DMS 273 (cell line): ENCODE data around the gene ALDH1A3.

Experiments used
- DNase-seq: peaks from one replicate; lab custom pipeline; 2025; ENCODE audit not compliant: unreplicated experiment; lab: John Stamatoyannopoulos, UW

ALDH1A3 gene

DNA sequence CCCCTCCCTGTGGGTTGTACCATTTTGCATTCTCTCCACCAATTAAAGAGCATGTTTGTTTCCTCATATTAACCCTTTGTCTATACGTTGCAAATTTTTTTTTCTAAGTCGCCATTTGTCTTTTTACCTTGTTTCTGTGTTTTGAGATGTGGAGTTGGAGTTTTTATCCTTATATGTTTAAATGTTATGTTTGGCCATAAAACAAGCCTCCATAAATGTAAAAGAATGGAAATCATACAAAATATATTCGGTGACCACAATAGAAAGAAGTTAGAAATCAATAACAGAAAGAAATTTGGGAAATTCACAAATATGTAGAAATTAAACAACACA is 68.8 kb downstream of the ALDH1A3 start:
- DNase-seq = no peak

DNA sequence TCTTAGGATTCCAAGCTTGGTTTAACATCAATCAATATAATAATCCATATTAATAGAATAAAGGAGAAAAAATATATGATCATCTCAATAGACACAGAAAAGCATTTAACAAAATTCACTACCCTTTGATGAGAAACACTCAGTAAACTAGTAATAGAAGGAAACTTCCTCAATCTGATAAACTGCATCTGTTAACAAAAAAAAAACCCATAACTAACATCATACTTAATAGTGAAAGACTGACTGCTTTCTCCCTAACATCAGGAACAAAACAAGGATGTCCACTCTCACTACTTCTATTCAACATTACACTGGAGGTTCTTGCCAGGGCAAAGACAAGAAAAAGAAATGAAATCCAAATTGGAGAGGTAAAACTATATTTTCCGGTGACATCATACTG is 70.1 kb downstream of the ALDH1A3 start:
- DNase-seq = no peak

DNA sequence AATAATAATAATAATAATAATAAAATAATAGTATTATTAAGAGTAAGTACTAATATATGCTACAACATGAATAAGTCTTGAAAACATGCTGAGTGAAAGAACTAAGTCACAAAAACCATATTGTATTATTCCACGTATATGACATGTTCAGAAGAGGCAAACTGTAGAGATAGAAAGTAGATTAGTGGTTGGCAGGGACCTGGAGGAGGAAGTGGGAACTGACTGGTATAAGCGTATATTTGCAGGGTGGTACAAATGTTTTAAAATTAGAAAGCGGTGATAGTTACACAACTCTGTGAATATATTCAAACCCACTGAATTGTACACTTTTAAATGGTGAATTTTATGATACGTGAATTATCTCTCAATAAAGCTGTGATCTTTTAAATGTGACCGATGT is 72.3 kb downstream of the ALDH1A3 start:
- no peak for DNase-seq

DNA sequence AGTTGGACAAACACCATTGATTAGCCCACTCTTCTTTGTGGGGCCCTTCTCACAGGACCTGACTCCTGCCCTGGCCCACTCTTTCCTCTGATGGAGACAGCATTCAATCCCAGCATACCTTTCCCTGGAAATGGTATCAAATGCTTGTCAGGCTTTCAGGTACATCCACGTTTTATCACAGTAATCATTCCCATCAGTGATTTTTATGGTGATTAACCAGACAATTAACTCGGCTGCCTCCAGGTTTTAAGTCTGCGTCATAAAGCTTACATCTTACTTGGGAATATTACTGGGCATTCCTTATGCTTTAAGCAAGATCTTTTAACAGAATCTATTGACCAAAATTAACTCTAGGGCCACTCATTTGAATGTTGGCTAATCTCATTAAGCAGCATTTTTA is 72.9 kb downstream of the ALDH1A3 start:
- no peak for DNase-seq

DNA sequence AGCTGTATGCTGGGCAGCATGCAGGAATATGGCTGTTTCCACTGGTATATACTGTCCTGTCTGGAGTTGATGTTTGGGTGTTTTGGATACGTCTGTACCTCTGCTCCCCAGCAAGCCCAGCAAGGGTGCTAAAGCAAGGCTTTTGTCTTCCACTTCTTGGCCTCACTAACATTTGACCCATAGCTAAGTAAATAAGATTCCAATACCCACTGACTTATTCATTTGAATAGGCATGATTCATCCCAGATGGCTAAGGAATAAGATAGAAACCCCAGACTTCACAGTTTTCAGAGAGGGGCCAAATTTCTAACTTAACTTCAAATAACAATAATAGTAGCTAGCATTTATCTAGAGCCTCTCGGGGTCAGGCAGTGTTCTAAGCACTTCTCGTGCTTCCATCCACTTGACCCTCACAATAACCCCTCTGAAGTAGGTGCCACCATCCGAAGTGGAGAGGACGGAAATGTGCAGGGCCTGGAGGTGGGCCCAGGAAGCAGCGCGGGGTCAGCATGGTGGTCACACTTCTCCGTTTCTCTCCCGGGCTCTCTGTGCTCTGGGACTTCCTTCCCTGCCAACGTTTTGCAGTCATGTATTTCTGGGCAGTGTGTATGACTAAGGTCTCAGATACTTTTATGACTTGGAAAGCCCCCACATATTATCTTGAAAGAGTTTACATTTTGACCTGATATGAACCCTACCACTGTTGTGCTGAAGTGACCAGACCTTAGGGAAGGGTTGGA is 78.9 kb downstream of the ALDH1A3 start:
- no peak for DNase-seq

DNA sequence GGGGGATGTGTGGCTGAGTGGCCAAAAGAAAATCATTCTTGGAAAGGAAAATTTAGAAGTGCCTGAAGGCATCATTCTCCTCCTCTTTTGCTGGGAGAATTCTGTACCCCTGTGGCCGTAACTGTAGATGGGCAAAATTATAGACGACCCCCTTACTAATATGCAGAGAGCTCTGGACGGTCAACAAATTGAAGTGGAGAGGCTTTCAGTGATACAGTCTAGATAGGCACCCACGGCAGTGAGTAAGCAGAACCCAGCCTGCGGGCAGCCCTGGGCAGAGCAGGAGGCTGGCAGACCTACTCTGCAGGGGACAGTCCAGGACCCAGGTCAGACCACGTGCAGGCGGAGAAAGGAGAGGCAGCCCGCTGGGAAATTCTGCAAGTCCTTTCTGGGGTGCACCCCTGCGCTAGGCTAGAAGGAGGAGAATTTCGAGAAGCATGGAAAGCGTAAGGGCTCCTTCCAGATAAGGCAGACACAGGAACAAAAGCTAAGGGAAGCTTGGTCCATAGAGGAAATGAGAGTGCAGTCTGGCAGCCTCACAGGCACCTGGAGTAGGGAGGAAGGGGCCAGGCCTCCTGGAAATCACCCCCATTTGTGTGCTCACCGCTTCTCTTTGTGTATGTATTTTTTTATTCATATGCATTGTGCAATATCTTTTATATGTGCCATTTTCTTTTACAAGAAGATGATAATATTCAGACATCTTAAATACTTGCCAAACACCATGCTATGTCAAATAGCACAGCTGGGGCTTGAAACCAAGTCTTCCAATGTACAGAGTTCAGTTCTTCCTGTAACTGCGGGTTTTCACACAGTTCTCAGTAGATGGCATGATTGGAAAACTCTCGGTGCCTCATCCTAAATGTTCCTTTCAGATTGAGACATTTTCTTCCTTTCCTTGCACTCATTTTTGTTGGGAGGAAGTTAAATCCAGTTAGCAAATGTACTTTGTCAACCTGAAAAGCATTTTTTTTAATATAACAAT is 79.7 kb downstream of the ALDH1A3 start:
- DNase-seq = no peak
